ENCODE results near the gene TERT. TPM values are rescaled to one million over a fixed set of nuclear protein-coding genes. Genes with fewer than 3 reads are reported as not detected.

TERT gene
- total RNA-seq, 1 donor from 2014 or later, result 0.20 TPM

DNA sequence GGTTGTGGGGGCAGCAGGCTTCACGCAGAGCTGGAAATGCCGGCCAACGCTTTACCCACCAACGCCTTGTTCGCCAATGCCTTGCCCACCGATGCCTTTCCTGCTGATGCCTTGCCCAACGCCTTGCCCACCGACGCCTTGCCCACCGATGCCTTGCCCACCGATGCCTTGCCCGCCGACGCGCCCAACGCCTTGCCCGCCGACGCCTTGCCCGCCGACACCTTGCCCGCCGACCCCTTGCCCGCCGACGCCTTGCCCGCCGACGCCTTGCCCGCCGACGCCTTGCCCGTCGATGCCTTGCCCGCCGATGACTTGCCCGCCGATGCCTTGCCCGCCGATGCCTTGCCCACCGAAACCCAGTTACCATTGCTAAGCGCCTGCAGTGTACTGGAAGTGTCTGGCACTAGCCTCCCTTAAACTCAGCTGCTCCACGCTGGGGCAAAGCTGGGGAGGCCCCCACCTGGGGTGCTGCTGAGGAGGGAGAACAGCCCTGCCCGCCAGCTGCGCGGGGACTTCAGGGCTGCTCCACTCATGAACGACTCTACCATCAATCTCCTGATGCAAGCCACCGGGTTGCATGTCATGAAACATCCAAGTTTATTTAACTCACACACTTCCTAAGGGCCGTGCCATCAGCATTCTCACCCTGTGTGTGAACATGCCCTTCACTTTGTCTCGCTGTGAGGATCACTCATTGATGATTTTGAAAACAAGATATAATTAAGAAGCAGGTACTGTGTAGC lies 67.9 kb downstream of the TERT start:
- TF ChIP-seq, protein P1, sequence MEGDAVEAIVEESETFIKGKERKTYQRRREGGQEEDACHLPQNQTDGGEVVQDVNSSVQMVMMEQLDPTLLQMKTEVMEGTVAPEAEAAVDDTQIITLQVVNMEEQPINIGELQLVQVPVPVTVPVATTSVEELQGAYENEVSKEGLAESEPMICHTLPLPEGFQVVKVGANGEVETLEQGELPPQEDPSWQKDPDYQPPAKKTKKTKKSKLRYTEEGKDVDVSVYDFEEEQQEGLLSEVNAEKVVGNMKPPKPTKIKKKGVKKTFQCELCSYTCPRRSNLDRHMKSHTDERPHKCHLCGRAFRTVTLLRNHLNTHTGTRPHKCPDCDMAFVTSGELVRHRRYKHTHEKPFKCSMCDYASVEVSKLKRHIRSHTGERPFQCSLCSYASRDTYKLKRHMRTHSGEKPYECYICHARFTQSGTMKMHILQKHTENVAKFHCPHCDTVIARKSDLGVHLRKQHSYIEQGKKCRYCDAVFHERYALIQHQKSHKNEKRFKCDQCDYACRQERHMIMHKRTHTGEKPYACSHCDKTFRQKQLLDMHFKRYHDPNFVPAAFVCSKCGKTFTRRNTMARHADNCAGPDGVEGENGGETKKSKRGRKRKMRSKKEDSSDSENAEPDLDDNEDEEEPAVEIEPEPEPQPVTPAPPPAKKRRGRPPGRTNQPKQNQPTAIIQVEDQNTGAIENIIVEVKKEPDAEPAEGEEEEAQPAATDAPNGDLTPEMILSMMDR (IDR thresholded peaks at IDR 0.05; ENCODE audit: unreplicated experiment), result no peak
- no peak overlapping the region for H3K27ac Mint-ChIP-seq
- H3K27me3 Mint-ChIP-seq (ENCODE audit: low read depth), result peaks cover 41% of the 10 kb centered on the region
- no peak for DNase-seq (ENCODE audit: low spot score in 2 of 2, unreplicated experiment in 2 of 2)
- no peak overlapping the region for H3K4me3 Mint-ChIP-seq
- no peaks in the 10 kb centered on the region for H3K36me3 Mint-ChIP-seq
- no peaks in the 10 kb centered on the region for H3K4me1 Mint-ChIP-seq
- no peaks in the 10 kb centered on the region for H3K9me3 Mint-ChIP-seq

DNA sequence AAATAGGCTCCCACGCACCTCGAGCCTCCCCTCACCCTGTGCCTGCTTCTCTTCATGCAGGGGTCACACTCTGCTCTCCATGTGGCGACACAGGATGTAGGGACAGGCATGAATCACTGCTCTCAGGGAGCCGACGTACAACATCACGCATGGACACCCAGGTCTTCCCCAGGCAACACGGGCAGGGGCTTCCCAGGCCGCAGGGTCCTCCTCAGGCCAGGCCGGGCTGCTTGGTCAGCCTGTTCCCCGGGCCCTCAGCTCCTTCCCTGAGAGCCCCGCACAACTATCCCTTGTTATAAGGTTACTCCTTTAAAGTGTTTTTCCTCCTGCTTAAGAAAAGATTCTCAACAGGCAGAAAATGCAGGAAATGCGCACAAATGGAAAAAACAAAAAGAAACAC lies 68.6 kb downstream of the TERT start:
- Mint-ChIP-seq H3K27me3 (ENCODE audit: low read depth) (peaks cover 41% of the 10 kb centered on the region), H3K4me1 (no peaks in the 10 kb centered on the region), H3K36me3 (no peaks in the 10 kb centered on the region), H3K4me3 (no peak overlapping the region), H3K9me3 (no peaks in the 10 kb centered on the region), H3K27ac (no peak overlapping the region)
- no peak for DNase-seq (ENCODE audit: low spot score in 2 of 2, unreplicated experiment in 2 of 2)
- TF ChIP-seq, protein P1 (IDR thresholded peaks at IDR 0.05; ENCODE audit: unreplicated experiment), result no peak

DNA sequence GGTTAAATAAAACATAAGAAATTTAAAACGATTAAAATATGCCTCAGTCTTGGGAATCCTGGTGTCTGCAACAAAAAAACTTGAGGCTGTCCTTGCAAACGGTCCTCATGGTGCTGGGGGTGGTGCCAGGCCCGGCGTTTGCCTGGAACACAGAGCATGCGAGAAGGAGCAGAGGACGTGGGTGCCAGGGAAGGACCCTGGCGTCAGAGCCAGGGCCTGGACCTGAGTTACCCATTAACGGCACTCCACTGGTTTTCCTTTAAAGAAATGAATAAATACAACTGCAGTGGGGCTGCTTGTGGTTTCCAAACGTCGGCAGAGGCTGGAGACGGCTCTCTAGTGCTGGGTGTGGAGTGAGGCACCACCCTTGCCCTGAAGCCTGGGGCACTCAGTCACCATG lies 69.8 kb downstream of the TERT start, which contains the start of gene SLC6A18:
Gene SLC6A18 (plus strand): TSS at position 301 of the 400 bp plus-strand sequence. CDS start 97 bp downstream, at position 398.
- DNase-seq (ENCODE audit: low spot score in 2 of 2, unreplicated experiment in 2 of 2), result no peak
- no peak within 1 kb of the TSS for H3K4me3 Mint-ChIP-seq

DNA sequence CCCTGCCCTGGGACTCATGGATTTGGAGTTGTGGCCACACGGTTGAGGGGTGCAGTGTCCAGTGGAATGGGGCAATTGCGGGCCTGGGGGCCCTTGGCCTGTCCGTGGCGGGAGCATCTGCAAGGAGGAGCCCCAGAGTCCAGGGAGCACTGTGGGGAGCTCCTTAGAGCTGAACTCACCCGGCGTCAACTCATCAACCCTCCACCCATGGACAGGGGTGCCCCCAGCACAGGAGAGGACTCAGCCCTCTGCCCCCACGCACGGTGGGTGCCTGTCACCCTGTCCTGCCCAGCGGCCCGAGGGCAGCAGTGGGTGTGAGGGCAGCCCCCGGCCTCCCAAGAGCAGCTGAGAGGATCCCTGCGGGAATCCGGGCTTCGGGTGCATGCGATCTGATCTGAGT lies 70.2 kb downstream of the TERT start:
- TF ChIP-seq, protein P1 (IDR thresholded peaks at IDR 0.05; ENCODE audit: unreplicated experiment), result no peak
- DNase-seq (ENCODE audit: low spot score in 2 of 2, unreplicated experiment in 2 of 2), result no peak
- Mint-ChIP-seq H3K27me3 (ENCODE audit: low read depth) (peaks cover 40% of the 10 kb centered on the region), H3K9me3 (no peaks in the 10 kb centered on the region), H3K27ac (no peak overlapping the region), H3K4me1 (no peaks in the 10 kb centered on the region), H3K4me3 (no peak overlapping the region), H3K36me3 (no peaks in the 10 kb centered on the region)

More for the DNA sequence above, 69.8 kb downstream of the TERT start, which contains the start of gene SLC6A18:
- Mint-ChIP-seq H3K4me1 (no peaks in the 10 kb centered on the region), H3K9me3 (no peaks in the 10 kb centered on the region), H3K27me3 (ENCODE audit: low read depth) (peaks cover 41% of the 10 kb centered on the region), H3K27ac (no peak within 1 kb of the TSS), H3K36me3 (no peaks in the 10 kb centered on the region)
- TF ChIP-seq, protein P1 (IDR thresholded peaks at IDR 0.05; ENCODE audit: unreplicated experiment), result no peak

DNA sequence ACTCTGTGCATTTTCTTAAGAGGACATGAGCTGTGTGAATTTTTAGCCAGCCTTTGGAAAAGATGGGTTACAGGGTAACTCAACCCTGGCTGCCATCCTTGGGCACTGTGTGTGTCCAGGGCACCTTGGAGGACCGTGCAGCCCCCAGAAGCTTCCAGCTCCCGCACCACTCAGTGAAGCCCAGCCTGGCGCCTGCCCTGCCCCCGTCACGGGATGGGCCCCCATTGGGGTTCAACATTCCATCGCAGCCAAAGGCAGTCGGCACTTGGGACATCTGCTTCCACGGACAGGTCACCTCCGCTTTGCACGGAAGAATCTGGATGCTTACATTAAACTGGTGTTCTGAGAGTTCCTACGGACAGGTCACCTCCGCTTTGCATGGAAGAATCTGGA lies 71.6 kb downstream of the TERT start:
- H3K27me3 Mint-ChIP-seq (ENCODE audit: low read depth), result peaks cover 37% of the 10 kb centered on the region
- no peak overlapping the region for H3K4me3 Mint-ChIP-seq
- no peak overlapping the region for H3K27ac Mint-ChIP-seq
- no peaks in the 10 kb centered on the region for H3K9me3 Mint-ChIP-seq
- no peak for DNase-seq (ENCODE audit: low spot score in 2 of 2, unreplicated experiment in 2 of 2)
- no peaks in the 10 kb centered on the region for H3K36me3 Mint-ChIP-seq
- TF ChIP-seq, protein P1 (IDR thresholded peaks at IDR 0.05; ENCODE audit: unreplicated experiment), result no peak
- no peaks in the 10 kb centered on the region for H3K4me1 Mint-ChIP-seq

All from mesothelial cell of epicardium (in vitro differentiated cells).